ENCODE data around the gene MXD1.
"Not testable (repeated sequence)": the region's sequence is repeated elsewhere in the genome, so short reads cannot be mapped to it uniquely, and the experiment has no call there.

MXD1 gene, protein sequence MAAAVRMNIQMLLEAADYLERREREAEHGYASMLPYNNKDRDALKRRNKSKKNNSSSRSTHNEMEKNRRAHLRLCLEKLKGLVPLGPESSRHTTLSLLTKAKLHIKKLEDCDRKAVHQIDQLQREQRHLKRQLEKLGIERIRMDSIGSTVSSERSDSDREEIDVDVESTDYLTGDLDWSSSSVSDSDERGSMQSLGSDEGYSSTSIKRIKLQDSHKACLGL

DNA sequence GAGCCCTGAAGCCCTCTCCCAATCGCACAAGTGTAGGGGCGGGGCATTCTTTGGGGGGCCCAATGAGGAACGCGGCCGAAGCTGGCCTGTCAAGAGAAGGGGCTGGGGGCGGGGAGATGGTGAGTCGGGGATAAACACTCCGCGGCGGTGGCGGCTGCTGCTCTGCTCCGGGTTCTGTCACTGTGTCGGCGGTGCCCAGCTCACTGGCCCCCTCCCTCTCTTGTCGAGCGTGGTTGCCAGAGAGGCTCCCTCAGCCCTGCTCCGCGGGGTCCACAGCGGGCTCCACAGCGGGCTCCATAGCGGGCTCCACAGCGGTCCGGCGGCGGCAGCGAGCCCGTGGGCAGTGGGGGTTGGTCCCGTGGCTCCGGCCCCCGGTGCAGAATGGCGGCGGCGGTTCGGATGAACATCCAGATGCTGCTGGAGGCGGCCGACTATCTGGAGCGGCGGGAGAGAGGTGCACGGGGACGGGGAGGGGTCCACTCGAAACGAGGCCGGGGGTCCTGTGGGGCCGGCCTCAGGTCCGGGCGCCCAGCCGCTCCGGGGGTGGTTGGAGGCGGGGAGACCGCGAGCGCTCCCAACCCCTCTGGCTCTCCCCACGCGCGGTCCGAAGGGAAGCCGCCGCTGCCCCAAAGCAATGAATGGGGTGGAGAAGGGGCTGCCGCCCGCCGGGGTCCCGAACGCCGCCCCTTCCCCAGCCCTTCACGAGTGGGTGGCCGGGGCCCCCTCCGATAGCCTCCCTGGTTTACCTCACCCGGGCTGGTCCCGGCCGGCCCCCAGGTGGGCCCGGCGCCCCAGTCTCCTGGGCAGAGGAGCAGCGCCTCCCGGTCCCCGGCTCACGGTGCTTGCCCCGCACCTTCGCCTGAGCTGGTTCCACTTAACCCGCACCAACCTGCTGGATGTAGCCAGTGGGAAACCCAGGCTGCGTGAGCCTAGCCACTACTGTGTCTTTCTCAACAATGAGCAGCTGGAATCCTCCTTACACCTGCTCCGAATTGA lies at the start of gene MXD1:
MXD1 (plus strand) TSS at position 160 of the 996 bp plus-strand sequence; CDS start at position 382, 222 bp downstream.
- DNase-seq: no peak

DNA sequence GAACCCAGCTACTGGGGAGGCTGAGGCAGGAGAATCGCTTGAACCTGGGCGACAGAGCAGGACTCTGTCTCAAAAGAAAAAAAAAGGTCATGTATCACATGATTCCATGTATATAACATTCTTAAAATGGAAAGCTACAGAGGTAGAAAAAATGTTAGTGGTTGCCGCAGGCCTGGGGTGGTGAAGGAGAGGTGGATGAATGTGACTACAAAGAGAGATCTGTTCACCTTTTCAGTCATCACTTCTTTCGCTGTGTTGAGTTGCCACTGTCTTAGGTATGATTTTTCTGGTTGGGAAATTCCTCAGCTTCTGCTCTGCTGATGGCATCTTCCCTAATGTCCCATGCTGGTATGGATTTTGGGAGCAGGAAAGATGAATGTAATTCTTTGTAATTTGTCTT lies 26.5 kb upstream of the MXD1 start:
- DNase-seq: no peak

DNA sequence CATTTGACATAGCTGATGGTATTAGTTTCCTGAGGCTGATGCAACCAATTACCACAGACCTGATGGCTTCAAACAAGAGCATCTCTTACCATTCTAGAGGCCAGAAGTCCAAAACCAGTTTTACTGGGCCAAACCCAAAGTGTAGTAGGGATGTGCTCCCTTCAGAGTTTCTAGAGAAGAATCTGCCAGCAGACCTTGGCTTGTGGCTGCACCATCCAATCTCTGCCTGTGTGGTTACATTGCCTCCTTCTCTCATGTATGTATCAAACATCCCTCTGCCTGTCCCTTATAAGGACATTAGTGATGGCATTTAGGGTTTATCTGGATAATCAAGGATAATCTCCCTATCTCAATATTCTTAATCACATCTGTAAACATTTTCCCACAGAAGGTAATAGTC lies 25.6 kb upstream of the MXD1 start:
- DNase-seq: no peak

DNA sequence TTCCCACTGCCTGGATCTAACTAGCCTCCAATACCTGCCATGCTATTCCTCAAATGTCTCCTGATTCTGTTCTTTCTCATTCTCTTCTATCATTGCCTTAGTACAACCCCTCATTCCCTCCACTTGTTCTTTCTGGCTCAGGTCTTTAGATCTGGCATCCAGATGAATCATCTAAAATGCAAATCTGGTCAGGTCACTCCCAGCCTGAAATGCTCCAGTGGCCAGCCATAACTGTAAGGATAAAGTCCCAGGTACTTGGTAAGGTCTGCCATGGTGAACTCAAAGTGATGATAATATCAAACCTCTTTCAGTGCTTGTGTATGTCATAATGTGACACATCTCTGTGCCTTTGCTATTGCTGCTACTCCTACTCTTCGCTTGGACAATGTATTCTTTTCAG lies 24.0 kb upstream of the MXD1 start:
- DNase-seq: no peak

DNA sequence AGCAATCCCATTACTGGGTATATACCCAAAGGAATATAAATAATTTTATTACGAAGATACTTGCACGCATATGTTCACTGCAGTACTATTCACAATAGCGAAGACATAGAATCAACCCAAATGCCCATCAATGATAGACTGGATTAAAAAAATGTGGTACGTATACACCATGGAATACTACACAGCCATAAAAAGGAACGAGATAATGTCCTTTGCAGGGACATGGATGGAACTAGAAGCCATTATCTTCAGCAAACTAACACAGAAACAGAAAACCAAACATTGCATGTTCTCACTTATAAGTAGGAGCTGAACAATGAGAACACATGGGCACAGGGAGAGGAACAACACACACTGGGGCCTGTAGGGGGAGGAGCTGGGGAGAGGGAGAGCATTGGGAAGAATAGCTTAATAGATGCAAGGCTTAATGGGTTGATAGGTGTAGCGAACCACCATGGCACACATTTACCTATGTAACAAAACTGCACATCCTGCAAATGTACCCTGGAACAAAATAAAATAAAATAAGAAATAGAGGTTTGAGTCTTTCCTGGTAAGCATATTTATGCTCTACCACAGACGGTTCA lies 22.0 kb upstream of the MXD1 start:
- not testable (repeated sequence) for DNase-seq

DNA sequence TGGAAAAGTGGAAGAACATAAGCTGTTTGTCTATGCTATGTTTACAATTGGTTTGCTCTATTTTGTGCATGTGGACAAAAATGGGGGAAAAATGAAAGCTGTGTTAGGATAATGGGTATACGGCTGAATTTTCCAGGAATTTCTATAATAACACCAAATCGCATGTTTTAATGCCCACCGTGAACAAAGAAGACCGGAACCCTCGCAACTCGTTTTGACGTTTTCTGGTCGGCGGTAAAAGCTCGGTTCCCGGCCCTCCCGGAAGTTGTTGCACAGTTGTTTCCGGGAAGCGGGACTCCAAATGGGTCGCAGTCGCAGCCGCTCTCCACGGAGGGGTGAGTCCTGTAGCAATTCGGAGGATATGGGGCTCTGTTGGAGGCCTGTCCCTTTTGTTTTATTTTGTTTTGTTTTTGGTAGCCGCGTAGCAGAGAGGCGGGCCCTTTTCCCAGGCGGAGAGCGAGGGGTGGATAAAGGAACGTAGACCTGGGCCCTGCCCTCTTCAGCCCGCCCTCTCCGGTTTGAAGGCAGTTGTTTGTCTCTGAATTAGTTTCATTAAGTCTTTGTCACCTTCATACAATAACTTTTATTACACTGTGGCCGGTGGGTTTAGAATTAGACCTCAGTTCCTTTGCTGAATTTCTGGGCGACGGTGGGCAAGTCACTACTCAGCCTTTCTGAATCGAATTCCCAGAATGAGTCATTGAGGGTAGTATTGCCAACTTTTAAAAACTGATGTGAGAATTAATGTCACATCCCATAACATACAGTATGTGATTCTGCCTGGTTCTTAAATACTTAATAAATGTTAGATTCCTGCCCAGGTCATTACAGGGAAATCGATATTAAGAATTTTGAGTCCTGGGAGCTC lies 21.0 kb upstream of the MXD1 start, which contains the start of gene SNRNP27:
SNRNP27 (plus strand) TSS at position 273 of the 868 bp plus-strand sequence; CDS start at position 302, 29 bp downstream.
- peak; percentile 62 to 87 for DNase-seq

DNA sequence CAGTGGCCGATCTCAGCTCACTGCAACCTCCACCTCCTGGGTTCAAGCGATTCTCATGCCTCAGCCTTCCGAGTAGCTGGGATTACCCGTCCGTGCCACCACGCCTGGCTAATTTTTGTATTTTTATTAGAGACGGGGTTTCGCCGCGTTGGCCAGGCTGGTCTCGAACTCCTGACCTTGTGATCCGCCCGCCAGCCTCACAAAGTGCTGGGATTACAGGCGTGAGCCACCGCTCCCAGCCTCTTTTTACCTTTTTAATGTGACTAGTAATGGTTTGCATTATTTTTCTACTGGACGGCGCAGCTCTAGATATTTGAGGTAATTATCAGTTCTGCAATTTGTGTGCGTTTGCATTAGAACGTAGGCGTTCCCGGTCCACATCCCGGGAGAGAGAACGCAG lies 20.2 kb upstream of the MXD1 start:
- DNase-seq: not testable (repeated sequence)

DNA sequence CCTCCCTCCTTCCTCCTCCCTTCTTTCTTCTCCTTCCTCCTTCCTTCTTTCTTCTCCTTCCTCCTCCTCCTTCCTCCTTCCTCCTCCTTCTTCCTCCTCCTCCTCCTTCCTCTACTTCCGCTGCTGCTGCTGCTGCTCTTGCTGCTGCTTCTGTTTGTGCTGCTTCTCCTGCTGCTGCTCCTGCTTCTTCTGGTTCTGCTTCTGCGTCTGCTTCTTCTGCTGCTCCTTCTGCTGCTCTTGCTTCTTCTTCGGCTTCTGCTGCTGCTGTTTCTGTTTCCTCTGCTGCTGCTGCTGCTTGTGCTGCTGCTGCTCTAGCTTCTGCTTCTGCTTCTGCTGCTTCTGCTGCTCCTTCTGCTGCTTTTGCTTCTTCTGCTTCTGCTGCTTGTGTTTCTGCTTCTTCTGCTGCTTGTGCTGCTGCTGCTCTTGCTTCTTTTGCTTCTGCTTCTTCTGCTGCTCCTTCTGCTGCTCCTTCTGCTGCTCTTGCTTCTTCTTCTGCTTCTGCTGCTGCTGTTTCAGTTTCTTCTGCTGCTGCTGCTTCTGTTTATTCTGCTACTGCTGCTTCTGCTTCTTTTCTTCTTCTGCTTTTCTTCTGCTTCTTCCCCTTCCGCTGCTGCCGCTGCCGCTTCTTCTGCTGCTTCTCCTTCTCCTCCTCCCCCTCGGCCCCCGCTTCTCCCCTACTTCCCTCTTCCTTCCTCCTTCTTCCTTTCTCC lies 12.5 kb upstream of the MXD1 start:
- no peak for DNase-seq

DNA sequence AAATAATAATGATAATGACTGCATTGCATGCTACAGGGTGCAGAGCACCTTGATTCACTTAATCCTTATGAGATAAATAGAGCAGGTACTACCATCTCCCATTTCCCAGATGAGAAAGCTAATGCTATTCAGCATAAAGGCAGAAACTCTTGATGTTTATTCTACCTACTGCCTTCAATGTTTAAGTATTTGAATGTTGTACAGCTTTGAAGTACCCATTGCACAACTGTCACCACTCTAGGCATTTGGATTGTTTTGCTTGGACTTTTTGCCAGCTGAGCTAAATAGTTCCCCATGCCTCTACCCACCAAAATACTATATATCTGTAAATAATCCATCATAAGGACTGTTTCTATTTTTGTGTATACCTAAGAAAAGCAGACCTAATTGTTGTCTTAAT lies 7.7 kb upstream of the MXD1 start:
- no peak for DNase-seq

DNA sequence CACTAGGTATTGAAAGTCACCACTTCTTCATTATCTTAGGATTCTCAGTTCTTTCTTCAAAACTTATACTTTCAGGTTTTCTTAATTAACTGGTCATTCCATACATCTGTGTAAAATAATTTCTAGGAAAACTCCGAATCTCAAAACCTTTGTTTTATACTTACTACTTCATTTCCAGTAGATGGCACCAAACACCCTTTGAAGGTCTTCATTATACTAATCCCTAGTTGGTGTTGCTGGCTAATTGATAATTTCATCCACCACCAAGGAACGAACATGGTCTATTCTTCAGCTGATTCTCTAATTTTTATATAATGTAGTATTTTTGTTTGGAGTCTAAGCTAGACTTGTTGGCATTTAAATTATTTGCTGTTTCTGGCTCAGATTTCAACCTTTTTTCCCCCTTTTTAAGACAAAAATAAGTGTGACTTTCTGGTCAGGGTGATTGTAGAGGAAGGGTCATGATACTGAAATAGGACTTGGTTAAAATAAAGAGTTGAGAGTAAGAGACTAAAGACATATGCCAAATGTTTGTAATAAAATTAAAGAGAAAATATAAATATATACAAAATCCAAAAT lies 2.8 kb upstream of the MXD1 start:
- peak; percentile 37 to 73 for DNase-seq

DNA sequence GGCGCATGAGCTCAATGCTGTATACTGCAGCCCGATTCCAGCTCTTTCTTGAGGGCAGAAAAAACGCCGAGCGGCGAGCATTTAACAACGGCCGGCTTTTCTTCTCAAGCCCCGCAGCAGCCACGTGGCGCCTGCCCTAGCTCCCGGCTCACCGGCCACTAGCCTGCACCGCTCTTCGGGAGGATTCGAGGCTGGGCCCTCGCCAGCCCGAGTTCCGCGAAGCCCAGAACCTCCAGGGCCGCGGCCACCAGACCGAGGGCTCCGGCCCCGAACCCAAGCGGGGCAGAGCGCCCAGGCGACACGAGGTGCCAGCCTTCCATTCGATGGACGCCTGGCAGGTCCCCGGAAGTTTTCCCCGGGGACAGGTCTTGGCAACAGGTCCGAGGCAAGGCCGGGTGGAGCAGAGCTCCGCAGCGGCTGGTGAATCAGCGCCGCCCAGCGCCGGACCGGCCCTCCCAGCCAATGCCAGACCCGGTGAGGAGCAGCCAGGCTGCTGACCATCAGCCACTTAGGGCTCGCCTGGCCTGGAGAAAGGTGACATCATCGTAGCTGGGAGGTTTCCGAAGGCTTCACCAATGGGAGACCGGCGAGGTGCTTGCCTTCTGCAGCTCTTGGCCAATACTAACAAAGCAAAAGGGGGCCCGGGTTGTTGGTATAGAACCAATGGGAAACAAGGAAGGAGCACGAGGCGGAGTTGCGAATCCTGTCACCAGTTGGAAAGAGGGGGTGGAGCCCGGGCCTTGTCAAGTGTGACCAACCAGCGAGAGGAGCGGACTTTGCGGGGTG lies 552 bp upstream of the MXD1 start:
- DNase-seq: peak; percentile 99

DNA sequence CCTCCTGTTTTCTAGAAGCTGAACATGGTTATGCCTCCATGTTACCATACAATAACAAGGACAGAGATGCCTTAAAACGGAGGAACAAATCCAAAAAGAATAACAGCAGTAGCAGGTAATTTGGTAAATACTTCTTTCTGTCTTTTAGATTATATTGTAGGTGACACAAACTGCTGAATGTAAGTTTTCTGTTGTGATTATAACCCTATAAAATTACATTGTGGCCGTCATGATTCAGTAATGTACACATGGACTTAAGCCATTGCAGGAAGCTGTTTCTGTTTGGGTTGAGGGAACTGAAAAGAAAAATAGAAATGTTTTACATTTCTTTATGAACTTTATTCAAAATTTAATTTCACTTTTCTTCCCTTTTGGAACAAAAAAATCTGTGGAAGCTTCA lies 1.2 kb downstream of the MXD1 start:
- no peak for DNase-seq

DNA sequence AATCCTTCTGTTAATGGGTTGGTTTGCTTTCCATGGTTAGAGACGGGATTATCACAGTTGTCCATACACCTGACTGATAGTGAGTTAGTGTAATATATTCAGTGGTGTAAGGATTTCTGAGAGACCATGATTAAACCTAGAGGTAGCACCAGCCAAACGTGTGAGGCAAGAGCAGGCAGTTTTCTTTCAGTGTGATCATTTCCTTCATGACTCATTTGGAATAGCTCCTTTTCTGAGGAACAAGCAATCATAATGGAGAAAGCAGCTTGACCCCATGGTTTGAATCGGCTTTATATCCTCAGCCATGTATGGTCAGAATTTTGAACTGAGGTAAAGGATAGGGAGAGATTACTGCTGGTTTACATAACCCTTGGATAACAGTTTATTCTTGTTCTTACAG lies 2.9 kb downstream of the MXD1 start:
- no peak for DNase-seq

DNA sequence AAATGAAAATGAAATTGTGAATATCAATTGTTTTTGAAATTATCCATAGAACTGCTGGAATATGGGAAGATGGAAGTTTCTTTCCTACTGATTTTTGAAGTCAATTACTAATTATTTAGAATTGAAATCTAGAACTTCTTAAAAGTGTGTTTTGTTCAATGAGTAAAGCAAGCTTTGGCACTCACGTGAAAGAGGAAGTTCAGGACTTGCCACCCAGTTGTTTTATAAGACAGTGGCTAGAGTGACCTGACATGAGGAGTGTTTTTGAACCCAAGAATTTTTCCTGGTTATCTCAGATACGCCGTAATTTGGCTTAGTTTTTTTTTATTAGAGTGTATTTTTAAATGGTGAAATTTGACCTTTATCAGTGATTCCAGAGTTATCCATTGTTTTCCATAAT lies 3.5 kb downstream of the MXD1 start:
- DNase-seq: no peak

DNA sequence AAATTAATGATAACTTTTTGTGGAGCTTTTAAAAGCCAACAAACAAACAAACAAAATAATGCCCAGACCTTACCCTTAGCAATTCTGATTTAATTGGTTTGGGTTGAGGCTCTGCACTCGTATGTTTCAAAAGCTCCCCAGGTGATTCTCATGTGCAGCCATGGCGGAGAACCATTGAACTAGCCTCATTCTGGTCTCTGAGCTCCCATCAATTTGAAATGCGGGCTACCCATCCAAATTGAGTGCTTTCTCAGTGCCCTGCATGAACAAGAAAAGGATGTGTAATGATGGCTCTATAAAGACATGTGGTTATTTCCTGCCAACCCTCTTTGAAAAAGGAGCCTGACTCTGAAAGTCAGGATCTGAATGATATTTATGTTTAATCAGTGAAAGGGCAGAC lies 8.2 kb downstream of the MXD1 start:
- no peak for DNase-seq

DNA sequence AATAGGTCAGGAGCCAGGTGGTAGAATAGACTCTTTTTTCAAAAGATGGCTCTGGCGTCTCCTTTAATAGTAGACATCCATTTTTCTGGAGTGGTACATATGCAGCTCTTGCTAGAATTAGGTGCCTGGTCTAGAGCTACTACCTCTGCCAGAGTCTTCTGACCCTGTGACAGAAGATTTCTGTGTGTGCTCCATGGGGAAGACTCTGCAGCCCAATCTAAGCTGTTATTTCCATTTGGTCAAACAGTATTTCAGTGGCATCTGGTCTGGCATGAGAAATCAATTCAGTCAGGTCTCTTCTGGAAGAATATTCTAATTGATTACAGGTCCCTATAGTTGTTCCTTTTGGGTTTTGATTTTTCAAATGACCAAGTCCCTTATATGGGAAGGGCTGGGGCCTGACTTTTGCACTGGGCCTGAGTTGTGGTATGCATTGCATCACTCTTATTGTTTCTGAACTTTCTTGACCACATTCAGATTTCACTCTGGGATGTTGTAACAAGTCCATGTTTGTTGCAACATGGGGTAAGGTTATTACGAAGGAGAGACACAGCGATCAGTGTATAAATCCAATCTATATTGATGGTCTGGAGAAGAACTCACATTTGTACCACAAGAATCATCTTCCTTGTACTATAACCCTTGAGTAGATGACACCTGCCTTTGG lies 12.1 kb downstream of the MXD1 start:
- DNase-seq: no peak

DNA sequence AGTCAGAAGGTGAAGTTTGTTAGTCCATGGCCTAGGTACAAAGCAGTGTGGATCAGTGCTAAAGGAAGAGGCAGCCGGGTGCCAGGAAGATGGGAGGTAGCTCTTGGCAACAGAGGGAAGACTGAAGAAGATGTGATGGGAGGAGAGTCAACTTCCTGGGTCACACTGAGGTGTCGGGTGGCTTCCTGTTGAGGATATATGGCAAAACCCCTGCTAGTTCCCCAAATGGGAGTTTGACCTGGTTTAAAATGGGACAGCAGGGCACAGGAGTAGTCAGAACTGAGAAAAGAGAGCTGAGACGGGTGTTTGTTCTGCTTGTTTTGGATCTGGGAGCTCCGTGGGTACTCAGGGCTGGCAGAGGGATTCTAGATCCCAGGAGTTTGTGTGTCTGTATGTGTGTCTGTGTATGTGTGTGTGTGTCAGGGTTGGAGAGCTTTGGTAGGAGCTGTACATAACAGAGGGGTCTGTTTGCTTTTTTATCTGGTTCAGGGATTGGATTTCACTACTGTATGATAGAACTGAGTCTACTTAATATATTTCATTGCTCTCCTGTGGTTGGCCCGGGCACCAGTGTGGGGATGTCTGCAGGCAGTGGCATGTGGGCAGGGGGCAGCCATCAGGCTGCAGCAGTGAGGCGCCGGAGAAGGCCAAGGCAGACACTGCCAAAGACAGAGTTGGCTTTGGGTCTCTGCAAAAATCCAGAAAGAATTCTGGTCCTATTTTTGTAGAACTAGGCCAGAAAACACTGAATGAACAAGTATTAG lies 17.1 kb downstream of the MXD1 start:
- no peak for DNase-seq

DNA sequence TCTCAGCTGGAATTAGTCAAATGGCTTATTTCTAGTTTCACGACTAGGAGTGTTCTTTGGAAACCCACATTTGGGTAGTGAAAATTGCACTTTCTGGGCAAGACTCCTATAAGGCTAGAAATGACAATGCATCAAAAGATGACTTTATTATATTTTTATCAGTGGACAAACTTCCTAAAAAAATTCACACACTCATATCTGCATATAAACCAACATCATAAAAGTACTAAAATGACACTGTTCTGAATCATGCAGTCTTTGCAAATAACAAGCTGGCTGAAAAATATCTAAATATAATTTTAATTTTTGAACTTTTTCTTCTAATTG lies 17.6 kb downstream of the MXD1 start:
- no peak for DNase-seq

DNA sequence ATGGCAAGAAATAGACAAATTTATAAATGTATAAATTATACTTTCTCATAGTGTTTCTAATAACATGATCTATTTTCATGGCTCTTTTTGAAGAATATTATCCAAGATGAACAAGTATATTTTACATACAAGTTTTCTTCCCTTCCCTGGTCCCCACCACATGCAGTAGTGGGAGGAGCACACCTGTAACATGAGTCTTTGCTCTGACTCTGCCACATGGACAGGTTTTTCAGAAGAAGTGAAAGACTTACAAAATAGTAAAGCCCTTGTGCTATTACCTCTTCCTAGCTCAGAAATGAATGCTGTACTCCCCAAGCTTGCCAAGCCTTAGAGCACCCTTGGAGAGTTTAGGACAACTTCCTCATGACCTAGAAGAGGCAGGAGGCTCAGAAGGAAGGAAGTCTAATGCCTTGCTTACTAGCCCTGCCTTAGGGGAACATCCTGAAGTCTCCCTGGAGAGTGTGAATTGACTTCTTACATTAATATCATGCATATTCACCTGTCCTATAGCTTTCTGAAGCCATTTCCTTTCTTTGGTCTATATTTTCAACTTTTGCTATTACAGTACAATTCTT lies 18.4 kb downstream of the MXD1 start:
- no peak for DNase-seq
